SW480 (cell line): ENCODE measurements around the gene IPMK.
"Not testable (repeated sequence)": the region's sequence is repeated elsewhere in the genome, so short reads cannot be mapped to it uniquely, and the experiment has no call there.

Experiments used
- DNase-seq: peaks from one replicate; pipeline ENCODE4 v3.0.0-alpha.2; 2016; ENCODE audit warnings: low spot score

IPMK gene

DNA sequence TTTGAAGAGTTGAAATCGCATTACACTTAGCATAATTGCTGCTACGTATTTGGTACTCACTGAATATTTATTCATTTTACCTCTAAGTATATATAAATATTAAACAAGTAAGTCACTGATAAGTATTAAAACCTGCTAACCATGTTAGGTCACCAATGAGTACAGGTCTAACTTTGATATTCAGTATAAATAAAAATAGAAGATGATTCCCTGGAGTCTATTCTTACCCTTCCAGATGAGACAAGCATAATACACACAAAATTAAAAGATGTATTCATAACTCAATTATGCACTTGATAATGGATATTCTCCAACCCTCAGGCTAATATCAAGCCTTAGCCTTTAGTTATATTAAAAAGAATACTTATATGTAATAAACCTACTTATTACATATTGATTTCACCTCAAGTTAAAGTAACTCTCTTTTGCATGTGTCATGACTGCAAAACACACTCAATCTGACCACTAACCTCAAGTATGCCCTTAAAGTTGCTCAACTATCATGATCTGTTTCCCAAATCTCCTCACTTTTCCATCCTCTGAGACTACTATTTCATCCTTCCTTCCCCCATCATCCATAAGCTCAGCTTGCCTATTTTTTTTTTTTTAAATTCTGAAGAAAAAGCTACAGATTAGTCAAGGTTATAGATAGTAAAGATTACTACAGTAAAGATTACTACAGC, 46.8 kb downstream of the IPMK start:
- no peak for DNase-seq

DNA sequence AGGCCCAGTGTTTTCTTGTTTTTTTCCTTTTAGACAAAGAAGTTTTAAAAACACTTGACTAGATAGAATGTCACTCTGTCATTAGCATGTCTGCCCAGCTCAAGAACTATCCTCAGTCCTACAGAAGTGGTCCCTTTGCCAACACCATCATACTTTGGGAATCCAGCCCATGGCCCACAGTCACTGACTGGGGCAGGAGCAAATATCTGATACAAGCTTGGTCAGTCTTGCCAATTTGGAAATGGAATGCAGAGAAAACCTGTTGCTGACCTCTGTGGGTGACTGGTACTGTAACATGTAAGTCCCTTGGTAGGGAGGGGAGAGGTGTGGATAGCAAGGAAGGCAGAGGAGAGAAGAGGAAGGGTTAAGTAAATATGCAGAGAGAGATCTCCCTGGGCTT, 47.8 kb downstream of the IPMK start:
- DNase-seq, result no peak

GRCh38 chr10:58217612-58218011, 50.1 kb downstream of the IPMK start:
- no peak for DNase-seq

DNA sequence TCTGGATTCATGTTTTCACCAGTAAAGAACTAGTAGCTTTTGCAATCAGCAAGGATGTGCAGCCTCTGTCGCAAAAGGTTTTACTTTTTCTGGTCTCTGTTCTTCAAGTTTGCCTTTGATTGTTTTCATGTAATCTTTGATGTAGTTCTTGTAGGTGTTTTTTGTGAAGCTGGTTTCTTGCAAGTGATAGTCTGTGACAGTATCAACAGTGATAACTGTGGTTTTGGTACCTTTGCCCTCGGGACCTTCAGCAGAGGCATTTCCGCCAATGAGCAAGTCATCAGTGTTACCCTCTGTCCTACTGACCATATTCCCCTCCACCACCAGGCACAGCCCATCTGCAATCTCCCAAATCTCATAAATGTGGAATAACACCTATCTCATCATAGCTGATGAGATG, 55.1 kb downstream of the IPMK start:
- no peak for DNase-seq

DNA sequence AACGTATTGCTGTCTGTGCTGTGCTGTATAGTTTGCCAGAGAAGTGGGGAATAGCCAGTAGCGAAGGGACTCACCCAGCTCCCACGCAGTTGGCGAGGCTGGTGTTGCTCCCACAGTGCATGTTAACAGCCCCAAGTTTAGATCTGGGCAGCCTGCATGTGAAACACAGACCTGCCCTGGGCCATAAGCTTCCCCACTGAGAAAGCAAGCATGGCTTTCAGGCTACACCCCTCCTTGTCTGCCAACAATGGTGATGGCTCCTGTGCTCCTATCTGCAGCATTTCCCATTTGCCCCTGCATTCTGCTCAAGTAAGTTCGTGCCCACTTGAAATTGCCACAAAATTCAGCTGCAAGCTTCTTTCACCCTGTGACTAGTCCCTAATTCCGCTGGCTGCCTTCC, 57.5 kb downstream of the IPMK start:
- no peak for DNase-seq

- DNase-seq, result no peak
Measured at GRCh38 chr10:58209669-58210068, 58.0 kb downstream of the IPMK start.

DNA sequence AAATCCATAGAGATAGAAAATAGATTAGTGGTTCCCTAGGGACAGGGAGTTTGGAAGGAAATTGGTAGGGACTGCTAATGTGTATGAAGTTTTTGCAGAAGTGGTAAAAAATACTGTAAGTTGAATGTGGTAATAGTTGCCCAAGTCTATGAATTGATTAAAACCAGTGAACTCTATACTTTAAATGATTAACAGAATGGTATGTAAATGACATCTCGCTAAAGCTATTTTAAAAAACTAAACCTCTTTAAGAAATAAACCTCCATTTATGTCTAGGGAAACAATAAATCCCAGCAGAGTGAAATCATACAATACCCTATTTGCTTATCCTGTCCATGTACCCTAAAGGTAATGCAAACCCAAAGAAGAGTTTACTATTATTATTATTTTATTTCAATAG, 61.4 kb downstream of the IPMK start:
- no peak for DNase-seq

GRCh38 chr10:58201704-58202103, 66.0 kb downstream of the IPMK start:
- no peak for DNase-seq

GRCh38 chr10:58189269-58189668, 78.4 kb downstream of the IPMK start:
- DNase-seq, result no peak

DNA sequence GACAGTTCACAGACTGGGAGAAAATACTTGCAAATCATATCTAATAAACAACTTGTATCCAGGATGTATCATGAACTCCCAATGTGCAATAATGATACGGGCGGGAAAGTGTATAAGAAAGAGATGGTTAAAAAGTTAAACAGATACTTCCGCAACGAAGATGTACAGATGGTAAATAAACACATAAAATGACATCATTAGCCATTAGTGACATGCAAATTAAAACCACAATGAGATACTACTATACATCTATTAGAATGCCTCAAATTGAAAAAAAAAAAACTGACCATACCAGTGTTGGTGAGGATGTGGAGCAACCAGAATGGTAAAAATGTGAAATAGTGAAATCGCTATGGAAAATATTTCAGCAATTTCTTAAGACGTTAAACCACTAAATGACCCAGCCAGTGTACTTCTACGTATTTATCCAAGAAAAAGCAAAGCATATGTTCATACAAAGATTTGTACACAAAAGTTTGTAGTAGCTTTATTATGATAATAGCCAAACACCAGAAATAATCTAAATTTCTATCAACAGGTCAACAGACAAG, 83.5 kb downstream of the IPMK start:
- DNase-seq, result no peak

GRCh38 chr10:58180666-58181065, 87.0 kb downstream of the IPMK start:
- DNase-seq, result no peak

- DNase-seq, result no peak
Measured at GRCh38 chr10:58179238-58179637, 88.5 kb downstream of the IPMK start.

- DNase-seq, result no peak
Measured at GRCh38 chr10:58178811-58179210, 88.9 kb downstream of the IPMK start.

GRCh38 chr10:58177362-58177947, 90.2 kb downstream of the IPMK start:
- DNase-seq, result peak; percentile 44

GRCh38 chr10:58175990-58176900, 91.4 kb downstream of the IPMK start:
- peak; percentile 5 for DNase-seq

DNA sequence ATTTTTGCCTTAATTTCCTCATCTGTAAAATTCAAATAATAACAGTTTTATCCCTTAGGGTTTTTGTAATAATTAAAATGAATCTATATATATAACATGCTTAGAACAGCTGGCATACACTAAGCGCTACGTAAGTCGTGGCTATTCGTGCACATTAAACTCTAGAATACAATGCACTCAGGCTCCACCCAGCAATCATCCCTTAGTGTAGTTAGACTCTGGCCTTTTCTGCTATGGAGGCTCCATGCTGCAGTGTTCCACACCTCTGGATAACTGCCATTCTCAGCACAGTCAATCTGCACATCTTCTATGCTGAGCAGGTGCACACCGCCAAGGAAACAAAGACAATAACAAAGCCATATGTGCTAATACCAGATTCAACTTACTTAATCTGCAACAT, 92.9 kb downstream of the IPMK start:
- no peak for DNase-seq

GRCh38 chr10:58173391-58173790, 94.3 kb downstream of the IPMK start:
- no peak for DNase-seq

- no peak for DNase-seq
Measured at GRCh38 chr10:58171146-58171545, 96.5 kb downstream of the IPMK start.

DNA sequence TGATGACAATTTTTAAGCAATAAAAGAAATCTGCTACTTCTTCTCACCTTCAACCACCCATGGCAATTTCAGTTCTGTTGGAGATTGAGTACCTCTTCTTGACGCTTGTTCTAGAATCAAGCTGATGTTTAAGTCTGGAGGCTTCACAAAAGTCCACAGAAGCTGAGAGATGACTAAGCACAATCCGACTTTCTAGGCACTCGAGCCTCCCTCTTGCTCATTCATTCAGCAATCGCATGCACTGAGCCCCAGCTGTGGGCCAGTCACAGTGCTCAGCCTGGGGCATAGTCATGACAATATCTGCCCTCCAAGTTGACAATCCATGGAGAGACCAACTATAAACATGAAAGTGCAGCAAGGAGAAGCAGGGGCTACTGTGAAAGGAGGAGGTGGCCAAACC, 103.2 kb downstream of the IPMK start:
- DNase-seq, result no peak

GRCh38 chr10:58158806-58159205, 108.9 kb downstream of the IPMK start:
- DNase-seq, result no peak

GRCh38 chr10:58157076-58157766, 110.5 kb downstream of the IPMK start:
- DNase-seq, result peak; percentile 55

DNA sequence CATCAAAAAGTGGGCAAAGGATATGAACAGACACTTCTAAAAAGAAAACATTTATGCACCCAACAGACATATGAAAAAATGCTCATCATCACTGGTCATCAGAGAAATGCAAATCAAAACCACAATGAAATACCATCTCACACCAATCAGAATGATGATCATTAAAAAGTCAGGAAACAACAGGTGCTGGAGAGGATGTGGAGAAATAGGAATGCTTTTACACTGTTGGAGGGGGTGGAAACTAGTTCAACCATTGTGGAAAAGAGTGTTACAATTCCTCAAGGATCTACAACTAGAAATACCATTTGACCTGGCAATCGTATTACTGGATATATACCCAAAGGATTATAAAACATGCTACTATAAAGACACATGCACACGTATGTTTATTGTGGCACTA, 111.8 kb downstream of the IPMK start:
- not testable (repeated sequence) for DNase-seq
